HL-60 (cell line): ENCODE data around the gene DNASE1L2.

Source experiments
- GABPA ChIP-seq: IDR thresholded peaks from 2 replicates; pipeline ENCODE4 v1.6.1; 2012; ENCODE audit warnings: low read depth
- POLR2AphosphoS5 ChIP-seq: IDR thresholded peaks from 2 replicates; pipeline ENCODE4 v1.6.1; 2012; ENCODE audit warnings: low read depth
- SPI1 ChIP-seq: IDR thresholded peaks from 2 replicates; pipeline ENCODE4 v1.6.1; 2012; ENCODE audit warnings: low read depth, mild to moderate bottlenecking, borderline replicate concordance
- TF ChIP-seq, protein P1 (sequence below): IDR thresholded peaks from one replicate; pipeline ENCODE4 v1.5.1; 2011; ENCODE audit warnings: low read length, control low read depth, inconsistent platforms; ENCODE audit not compliant: insufficient read depth
- TF ChIP-seq, protein P2 (sequence below): IDR thresholded peaks from 2 replicates; pipeline ENCODE4 v1.6.1; 2012; ENCODE audit warnings: low read depth; ENCODE audit not compliant: insufficient replicate concordance

DNA sequence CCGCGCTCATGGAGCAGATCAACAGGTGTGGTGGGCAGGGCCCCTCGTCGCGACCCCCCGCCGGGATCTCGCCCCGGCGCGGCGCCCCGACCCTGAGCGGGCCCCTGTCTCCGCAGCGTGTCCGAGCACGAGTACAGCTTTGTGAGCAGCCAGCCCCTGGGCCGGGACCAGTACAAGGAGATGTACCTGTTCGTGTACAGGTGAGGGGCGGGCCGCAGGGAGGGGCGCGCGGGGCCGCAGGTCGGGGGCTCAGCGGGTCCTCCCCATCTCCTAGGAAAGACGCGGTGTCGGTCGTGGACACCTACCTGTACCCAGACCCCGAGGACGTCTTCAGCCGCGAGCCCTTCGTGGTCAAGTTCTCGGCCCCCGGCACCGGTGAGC lies 848 bp downstream of the DNASE1L2 start:
- TF ChIP-seq, protein P1, sequence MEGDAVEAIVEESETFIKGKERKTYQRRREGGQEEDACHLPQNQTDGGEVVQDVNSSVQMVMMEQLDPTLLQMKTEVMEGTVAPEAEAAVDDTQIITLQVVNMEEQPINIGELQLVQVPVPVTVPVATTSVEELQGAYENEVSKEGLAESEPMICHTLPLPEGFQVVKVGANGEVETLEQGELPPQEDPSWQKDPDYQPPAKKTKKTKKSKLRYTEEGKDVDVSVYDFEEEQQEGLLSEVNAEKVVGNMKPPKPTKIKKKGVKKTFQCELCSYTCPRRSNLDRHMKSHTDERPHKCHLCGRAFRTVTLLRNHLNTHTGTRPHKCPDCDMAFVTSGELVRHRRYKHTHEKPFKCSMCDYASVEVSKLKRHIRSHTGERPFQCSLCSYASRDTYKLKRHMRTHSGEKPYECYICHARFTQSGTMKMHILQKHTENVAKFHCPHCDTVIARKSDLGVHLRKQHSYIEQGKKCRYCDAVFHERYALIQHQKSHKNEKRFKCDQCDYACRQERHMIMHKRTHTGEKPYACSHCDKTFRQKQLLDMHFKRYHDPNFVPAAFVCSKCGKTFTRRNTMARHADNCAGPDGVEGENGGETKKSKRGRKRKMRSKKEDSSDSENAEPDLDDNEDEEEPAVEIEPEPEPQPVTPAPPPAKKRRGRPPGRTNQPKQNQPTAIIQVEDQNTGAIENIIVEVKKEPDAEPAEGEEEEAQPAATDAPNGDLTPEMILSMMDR: no peak
- TF ChIP-seq POLR2AphosphoS5: no peak
- no peak for TF ChIP-seq GABPA
- TF ChIP-seq, protein P2, sequence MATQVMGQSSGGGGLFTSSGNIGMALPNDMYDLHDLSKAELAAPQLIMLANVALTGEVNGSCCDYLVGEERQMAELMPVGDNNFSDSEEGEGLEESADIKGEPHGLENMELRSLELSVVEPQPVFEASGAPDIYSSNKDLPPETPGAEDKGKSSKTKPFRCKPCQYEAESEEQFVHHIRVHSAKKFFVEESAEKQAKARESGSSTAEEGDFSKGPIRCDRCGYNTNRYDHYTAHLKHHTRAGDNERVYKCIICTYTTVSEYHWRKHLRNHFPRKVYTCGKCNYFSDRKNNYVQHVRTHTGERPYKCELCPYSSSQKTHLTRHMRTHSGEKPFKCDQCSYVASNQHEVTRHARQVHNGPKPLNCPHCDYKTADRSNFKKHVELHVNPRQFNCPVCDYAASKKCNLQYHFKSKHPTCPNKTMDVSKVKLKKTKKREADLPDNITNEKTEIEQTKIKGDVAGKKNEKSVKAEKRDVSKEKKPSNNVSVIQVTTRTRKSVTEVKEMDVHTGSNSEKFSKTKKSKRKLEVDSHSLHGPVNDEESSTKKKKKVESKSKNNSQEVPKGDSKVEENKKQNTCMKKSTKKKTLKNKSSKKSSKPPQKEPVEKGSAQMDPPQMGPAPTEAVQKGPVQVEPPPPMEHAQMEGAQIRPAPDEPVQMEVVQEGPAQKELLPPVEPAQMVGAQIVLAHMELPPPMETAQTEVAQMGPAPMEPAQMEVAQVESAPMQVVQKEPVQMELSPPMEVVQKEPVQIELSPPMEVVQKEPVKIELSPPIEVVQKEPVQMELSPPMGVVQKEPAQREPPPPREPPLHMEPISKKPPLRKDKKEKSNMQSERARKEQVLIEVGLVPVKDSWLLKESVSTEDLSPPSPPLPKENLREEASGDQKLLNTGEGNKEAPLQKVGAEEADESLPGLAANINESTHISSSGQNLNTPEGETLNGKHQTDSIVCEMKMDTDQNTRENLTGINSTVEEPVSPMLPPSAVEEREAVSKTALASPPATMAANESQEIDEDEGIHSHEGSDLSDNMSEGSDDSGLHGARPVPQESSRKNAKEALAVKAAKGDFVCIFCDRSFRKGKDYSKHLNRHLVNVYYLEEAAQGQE: no peak
- no peak for TF ChIP-seq SPI1
